Mesothelial cell of epicardium (in vitro differentiated cells): ENCODE data around the gene MLPH. TPM values are rescaled to one million over a fixed set of nuclear protein-coding genes. Genes with fewer than 3 reads are reported as not detected.
A peak's percentile ranks its signal among the peaks of the same experiment; 100 is the strongest.

Source experiments
- DNase-seq, 2 experiments: peaks; one replicate each; pipeline ENCODE4 v3.0.0; 2021; ENCODE audit warnings: low spot score in 2 of 2; ENCODE audit not compliant: unreplicated experiment in 2 of 2
- H3K27ac Mint-ChIP-seq: 2 replicates; pipeline ENCODE4 v1.8.0; 2021; ENCODE audit warnings: mixed read lengths
- H3K27me3 Mint-ChIP-seq: 2 replicates; pipeline ENCODE4 v1.8.0; 2021; ENCODE audit warnings: low read depth, mixed read lengths
- H3K36me3 Mint-ChIP-seq: 2 replicates; pipeline ENCODE4 v1.8.0; 2021; ENCODE audit warnings: mixed read lengths
- H3K4me1 Mint-ChIP-seq: 2 replicates; pipeline ENCODE4 v1.8.0; 2021; ENCODE audit warnings: mixed read lengths
- H3K4me3 Mint-ChIP-seq: 2 replicates; pipeline ENCODE4 v1.8.0; 2021; ENCODE audit warnings: mild to moderate bottlenecking, moderate library complexity, mixed read lengths
- H3K9me3 Mint-ChIP-seq: 2 replicates; pipeline ENCODE4 v1.8.0; 2021; ENCODE audit warnings: mixed read lengths
- CTCF ChIP-seq: fragments of 200-600 bp; sonication (generic); IDR thresholded peaks from one replicate; pipeline ENCODE4 v1.5.0; 2021; ENCODE audit warnings: antibody characterized with exemption; ENCODE audit not compliant: unreplicated experiment
- total RNA-seq: library from RNA; stranded (reverse); gene quantifications from 3 replicates; pipeline ENCODE4 v1.2.1, GENCODE V29; 2021

Gene MLPH
- total RNA-seq, 1 donor from 2014 or later, result 6.1 TPM

GRCh38 chr2:237590272-237591140 is 103.5 kb downstream of the MLPH start, which contains the start of gene RAB17:
Gene RAB17, minus strand, starts transcription at chr2:237590734. Its CDS starts 4,580 bp downstream, at chr2:237586154.
- TF ChIP-seq CTCF, result no peak
- H3K4me1 Mint-ChIP-seq, result peaks cover 42% of the 10 kb centered on the region
- no peaks in the 10 kb centered on the region for H3K36me3 Mint-ChIP-seq
- H3K27me3 Mint-ChIP-seq, result peaks cover 8% of the 10 kb centered on the region
- peak within 1 kb of the TSS; percentile 63 for H3K4me3 Mint-ChIP-seq
- H3K9me3 Mint-ChIP-seq, result peaks cover 4% of the 10 kb centered on the region
- no peak for DNase-seq
- peak within 1 kb of the TSS; percentile 82 for H3K27ac Mint-ChIP-seq

GRCh38 chr2:237591141-237591881 is 104.3 kb downstream of the MLPH start:
- Mint-ChIP-seq H3K27me3 (peaks cover 8% of the 10 kb centered on the region), H3K9me3 (peaks cover 4% of the 10 kb centered on the region), H3K4me3 (peak overlapping the region; percentile 63), H3K27ac (peak overlapping the region; percentile 82), H3K36me3 (no peaks in the 10 kb centered on the region), H3K4me1 (peaks cover 42% of the 10 kb centered on the region)
- no peak for TF ChIP-seq CTCF
- DNase-seq, result no peak

GRCh38 chr2:237592425-237592980 is 105.5 kb downstream of the MLPH start:
- no peak for DNase-seq

GRCh38 chr2:237593036-237593435 is 106.0 kb downstream of the MLPH start:
- TF ChIP-seq CTCF, result no peak
- Mint-ChIP-seq H3K4me1 (peaks cover 42% of the 10 kb centered on the region), H3K4me3 (no peak overlapping the region), H3K27me3 (peaks cover 11% of the 10 kb centered on the region), H3K36me3 (no peaks in the 10 kb centered on the region), H3K9me3 (no peaks in the 10 kb centered on the region), H3K27ac (no peak overlapping the region)
- no peak for DNase-seq

More at GRCh38 chr2:237592425-237592980, 105.5 kb downstream of the MLPH start:
- no peak overlapping the region for H3K27ac Mint-ChIP-seq
- peaks cover 10% of the 10 kb centered on the region for H3K27me3 Mint-ChIP-seq
- TF ChIP-seq CTCF, result no peak
- H3K4me3 Mint-ChIP-seq, result no peak overlapping the region
- H3K4me1 Mint-ChIP-seq, result peaks cover 42% of the 10 kb centered on the region
- peaks cover under 1% of the 10 kb centered on the region for H3K9me3 Mint-ChIP-seq
- no peaks in the 10 kb centered on the region for H3K36me3 Mint-ChIP-seq

- H3K27me3 Mint-ChIP-seq, result peaks cover 16% of the 10 kb centered on the region
- H3K4me3 Mint-ChIP-seq, result no peak overlapping the region
- H3K4me1 Mint-ChIP-seq, result peaks cover 43% of the 10 kb centered on the region
- no peak for TF ChIP-seq CTCF
- H3K9me3 Mint-ChIP-seq, result no peaks in the 10 kb centered on the region
- no peak overlapping the region for H3K27ac Mint-ChIP-seq
- DNase-seq, result no peak
- H3K36me3 Mint-ChIP-seq, result no peaks in the 10 kb centered on the region
Measured at GRCh38 chr2:237593596-237594320, 106.7 kb downstream of the MLPH start.
